ENCODE data around the gene KIAA0753. TPM values are rescaled to one million over a fixed set of nuclear protein-coding genes. Genes with fewer than 3 reads are reported as not detected.

The KIAA0753 gene
- total RNA-seq: 7.9 and 15.1 TPM in 2 replicates

GRCh38 chr17:6640536-6641246, at the start of gene KIAA0753, which contains the start of gene TXNDC17:
KIAA0753 (minus strand) TSS chr17:6640711; CDS start chr17:6635103, 5,608 bp downstream.
TXNDC17 (plus strand) TSS chr17:6641060; CDS start chr17:6641083, 23 bp downstream.

GRCh38 chr17:6651354-6651918, 10.9 kb upstream of the KIAA0753 start, which contains the start of the genes C17orf100 and MED31:
C17orf100 (plus strand) TSS chr17:6651762; CDS start chr17:6651914, 152 bp downstream.
MED31 (minus strand) TSS chr17:6651605; CDS start chr17:6651528, 77 bp downstream.

GRCh38 chr17:6556121-6557039, 84.1 kb downstream of the KIAA0753 start, which contains the start of gene PITPNM3:
PITPNM3 (minus strand) TSS chr17:6556555; CDS start chr17:6556406, 149 bp downstream.

Other genes with a start within 250 kb of the KIAA0753 start
- not detected in 2 replicates for gene AIPL1, start 205.6 kb downstream of the KIAA0753 start, total RNA-seq
- 10.5 and 15.2 TPM in 2 replicates for gene PIMREG, start 196.3 kb downstream of the KIAA0753 start, total RNA-seq
- 0.90 and 2.1 TPM in 2 replicates for gene PITPNM3, start 84.2 kb downstream of the KIAA0753 start, total RNA-seq
- 150 and 225 TPM in 2 replicates for gene TXNDC17, start 349 bp upstream of the KIAA0753 start, total RNA-seq
- 13.4 and 16.4 TPM in 2 replicates for gene MED31, start 10.9 kb upstream of the KIAA0753 start, total RNA-seq
- gene C17orf100, start 11.1 kb upstream of the KIAA0753 start, total RNA-seq: 1.6 and 2.9 TPM in 2 replicates
- gene SLC13A5, start 72.7 kb upstream of the KIAA0753 start, total RNA-seq: not detected in 2 replicates
- gene XAF1, start 115.3 kb upstream of the KIAA0753 start, total RNA-seq: 3.2 and 4.4 TPM in 2 replicates
- not detected in 2 replicates for gene FBXO39, start 135.5 kb upstream of the KIAA0753 start, total RNA-seq
- gene TEKT1, start 191.0 kb upstream of the KIAA0753 start, total RNA-seq: not detected in 2 replicates

Measured in cardiac atrium fibroblast (primary cell).